Central memory CD8-positive, alpha-beta T cell (primary cell): ENCODE measurements around the gene SBF2.

ENCODE experiments used
- ATAC-seq: fragments of 150-1000 bp; cut with Tn5 transposase; replicated peaks from 2 replicates; pipeline ENCODE4 v1.10.0; 2022; ENCODE audit warnings: mild to moderate bottlenecking, moderate FRiP score, moderate number of reproducible peaks; ENCODE audit not compliant: poor library complexity, severe bottlenecking; ENCODE audit errors: extremely low read depth
- DNase-seq, 2 donors: peaks; one replicate each; pipeline ENCODE4 v3.0.0; 2021; ENCODE audit warnings: low spot score in 2 of 2
- H3K27ac Mint-ChIP-seq: one replicate; pipeline ENCODE4 v1.8.0; 2022; ENCODE audit warnings: low read depth, mild to moderate bottlenecking, moderate library complexity, mixed read lengths
- H3K27me3 Mint-ChIP-seq: one replicate; pipeline ENCODE4 v1.8.0; 2022; ENCODE audit warnings: mixed read lengths
- H3K36me3 Mint-ChIP-seq: one replicate; pipeline ENCODE4 v1.8.0; 2022; ENCODE audit warnings: mild to moderate bottlenecking, moderate library complexity, mixed read lengths; ENCODE audit not compliant: insufficient read depth
- H3K4me1 Mint-ChIP-seq: one replicate; pipeline ENCODE4 v1.8.0; 2022; ENCODE audit warnings: mixed read lengths
- H3K4me3 Mint-ChIP-seq: one replicate; pipeline ENCODE4 v1.8.0; 2022; ENCODE audit warnings: mild to moderate bottlenecking, moderate library complexity, mixed read lengths
- H3K9me3 Mint-ChIP-seq: one replicate; pipeline ENCODE4 v1.8.0; 2022; ENCODE audit warnings: mixed read lengths

The SBF2 gene

GRCh38 chr11:9895006-9895405, 399.0 kb downstream of the SBF2 start:
- Mint-ChIP-seq H3K9me3 (no peaks in the 10 kb centered on the region), H3K4me1 (no peaks in the 10 kb centered on the region), H3K36me3 (peaks cover 5% of the 10 kb centered on the region), H3K27ac (no peak overlapping the region), H3K27me3 (no peaks in the 10 kb centered on the region), H3K4me3 (no peak overlapping the region)
- DNase-seq (no peak), ATAC-seq (no peak)

GRCh38 chr11:9893474-9893873, 400.5 kb downstream of the SBF2 start:
- H3K27me3 Mint-ChIP-seq, result no peaks in the 10 kb centered on the region
- DNase-seq (no peak), ATAC-seq (no peak)
- H3K9me3 Mint-ChIP-seq, result no peaks in the 10 kb centered on the region
- no peak overlapping the region for H3K4me3 Mint-ChIP-seq
- H3K36me3 Mint-ChIP-seq, result peaks cover 5% of the 10 kb centered on the region
- no peaks in the 10 kb centered on the region for H3K4me1 Mint-ChIP-seq
- H3K27ac Mint-ChIP-seq, result no peak overlapping the region

GRCh38 chr11:9888938-9889337, 405.1 kb downstream of the SBF2 start:
- Mint-ChIP-seq H3K27me3 (no peaks in the 10 kb centered on the region), H3K36me3 (peaks cover 2% of the 10 kb centered on the region), H3K4me3 (no peak overlapping the region), H3K27ac (no peak overlapping the region), H3K9me3 (no peaks in the 10 kb centered on the region), H3K4me1 (no peaks in the 10 kb centered on the region)
- DNase-seq, result no peak
- ATAC-seq, result no peak

GRCh38 chr11:9887472-9887871, 406.5 kb downstream of the SBF2 start:
- Mint-ChIP-seq H3K4me3 (no peak overlapping the region), H3K4me1 (no peaks in the 10 kb centered on the region), H3K27ac (no peak overlapping the region), H3K9me3 (no peaks in the 10 kb centered on the region), H3K27me3 (no peaks in the 10 kb centered on the region), H3K36me3 (peaks cover 2% of the 10 kb centered on the region)
- ATAC-seq (no peak), DNase-seq (no peak)

- ATAC-seq (no peak), DNase-seq (no peak)
- Mint-ChIP-seq H3K27ac (no peak overlapping the region), H3K4me3 (no peak overlapping the region), H3K36me3 (peaks cover 2% of the 10 kb centered on the region), H3K9me3 (no peaks in the 10 kb centered on the region), H3K27me3 (no peaks in the 10 kb centered on the region), H3K4me1 (no peaks in the 10 kb centered on the region)
Measured at GRCh38 chr11:9886595-9886994, 407.4 kb downstream of the SBF2 start.

- no peaks in the 10 kb centered on the region for H3K36me3 Mint-ChIP-seq
- H3K4me1 Mint-ChIP-seq, result no peaks in the 10 kb centered on the region
- no peak for ATAC-seq
Measured at GRCh38 chr11:9884601-9885000, 409.4 kb downstream of the SBF2 start.

GRCh38 chr11:9880657-9881056, 413.4 kb downstream of the SBF2 start:
- no peak overlapping the region for H3K27ac Mint-ChIP-seq
- no peaks in the 10 kb centered on the region for H3K9me3 Mint-ChIP-seq
- no peaks in the 10 kb centered on the region for H3K36me3 Mint-ChIP-seq
- no peak for ATAC-seq
- no peak overlapping the region for H3K4me3 Mint-ChIP-seq
- no peak for DNase-seq
- H3K27me3 Mint-ChIP-seq, result no peaks in the 10 kb centered on the region
- H3K4me1 Mint-ChIP-seq, result no peaks in the 10 kb centered on the region

More at GRCh38 chr11:9884601-9885000, 409.4 kb downstream of the SBF2 start:
- no peak overlapping the region for H3K27ac Mint-ChIP-seq
- no peaks in the 10 kb centered on the region for H3K9me3 Mint-ChIP-seq
- H3K27me3 Mint-ChIP-seq, result no peaks in the 10 kb centered on the region
- no peak overlapping the region for H3K4me3 Mint-ChIP-seq
- DNase-seq, result no peak

- Mint-ChIP-seq H3K9me3 (no peaks in the 10 kb centered on the region), H3K36me3 (no peaks in the 10 kb centered on the region), H3K4me3 (no peak overlapping the region), H3K27ac (no peak overlapping the region), H3K4me1 (no peaks in the 10 kb centered on the region), H3K27me3 (no peaks in the 10 kb centered on the region)
- DNase-seq (no peak), ATAC-seq (no peak)
Measured at GRCh38 chr11:9878936-9879335, 415.1 kb downstream of the SBF2 start.

GRCh38 chr11:9876331-9876730, 417.7 kb downstream of the SBF2 start:
- no peaks in the 10 kb centered on the region for H3K36me3 Mint-ChIP-seq
- H3K9me3 Mint-ChIP-seq, result no peaks in the 10 kb centered on the region
- ATAC-seq (no peak), DNase-seq (no peak)
- H3K4me3 Mint-ChIP-seq, result no peak overlapping the region
- no peaks in the 10 kb centered on the region for H3K27me3 Mint-ChIP-seq
- H3K27ac Mint-ChIP-seq, result no peak overlapping the region
- H3K4me1 Mint-ChIP-seq, result no peaks in the 10 kb centered on the region

GRCh38 chr11:9875862-9876261, 418.2 kb downstream of the SBF2 start:
- Mint-ChIP-seq H3K9me3 (no peaks in the 10 kb centered on the region), H3K27ac (no peak overlapping the region), H3K27me3 (no peaks in the 10 kb centered on the region), H3K4me1 (no peaks in the 10 kb centered on the region), H3K36me3 (no peaks in the 10 kb centered on the region), H3K4me3 (no peak overlapping the region)
- ATAC-seq (no peak), DNase-seq (no peak)

- H3K4me1 Mint-ChIP-seq, result no peaks in the 10 kb centered on the region
- no peak for DNase-seq
- H3K9me3 Mint-ChIP-seq, result no peaks in the 10 kb centered on the region
- no peaks in the 10 kb centered on the region for H3K36me3 Mint-ChIP-seq
- H3K4me3 Mint-ChIP-seq, result no peak overlapping the region
- no peaks in the 10 kb centered on the region for H3K27me3 Mint-ChIP-seq
- H3K27ac Mint-ChIP-seq, result no peak overlapping the region
- ATAC-seq, result no peak
Measured at GRCh38 chr11:9875399-9875798, 418.6 kb downstream of the SBF2 start.

- no peaks in the 10 kb centered on the region for H3K36me3 Mint-ChIP-seq
- no peak for ATAC-seq
- no peaks in the 10 kb centered on the region for H3K27me3 Mint-ChIP-seq
- DNase-seq, result no peak
- no peak overlapping the region for H3K27ac Mint-ChIP-seq
- H3K4me3 Mint-ChIP-seq, result no peak overlapping the region
- no peaks in the 10 kb centered on the region for H3K4me1 Mint-ChIP-seq
- no peaks in the 10 kb centered on the region for H3K9me3 Mint-ChIP-seq
Measured at GRCh38 chr11:9874466-9874865, 419.6 kb downstream of the SBF2 start.

- no peaks in the 10 kb centered on the region for H3K36me3 Mint-ChIP-seq
- no peaks in the 10 kb centered on the region for H3K4me1 Mint-ChIP-seq
- no peaks in the 10 kb centered on the region for H3K9me3 Mint-ChIP-seq
- no peak overlapping the region for H3K4me3 Mint-ChIP-seq
- DNase-seq (no peak), ATAC-seq (no peak)
- no peak overlapping the region for H3K27ac Mint-ChIP-seq
- no peaks in the 10 kb centered on the region for H3K27me3 Mint-ChIP-seq
Measured at GRCh38 chr11:9868641-9869040, 425.4 kb downstream of the SBF2 start.

- no peaks in the 10 kb centered on the region for H3K36me3 Mint-ChIP-seq
- DNase-seq (no peak), ATAC-seq (no peak)
- peaks cover 7% of the 10 kb centered on the region for H3K4me1 Mint-ChIP-seq
- H3K4me3 Mint-ChIP-seq, result no peak overlapping the region
- no peaks in the 10 kb centered on the region for H3K27me3 Mint-ChIP-seq
- no peaks in the 10 kb centered on the region for H3K9me3 Mint-ChIP-seq
- H3K27ac Mint-ChIP-seq, result no peak overlapping the region
Measured at GRCh38 chr11:9862981-9863380, 431.0 kb downstream of the SBF2 start.
